Fibroblast of villous mesenchyme (primary cell): Measurements from ENCODE around the gene OR1K1. TPM values are rescaled to one million over a fixed set of nuclear protein-coding genes. Genes with fewer than 3 reads are reported as not detected.

Source experiments
- DNase-seq: peaks from one replicate; pipeline ENCODE4 v3.0.0-alpha.2; 2010; ENCODE audit warnings: low read depth
- H3K4me3 ChIP-seq: 2 replicates; pipeline ENCODE4 v1.5.1; 2011; ENCODE audit warnings: low read depth, mild to moderate bottlenecking, low read length
- total RNA-seq: library from RNA; depleted of rRNA; stranded (reverse); fragments of >200 nt; gene quantifications from 2 replicates; pipeline ENCODE4 v1.2.3, GENCODE V29; 2012
- TF ChIP-seq, protein P1 (sequence below): IDR thresholded peaks from 2 replicates; pipeline ENCODE4 v1.5.1; 2012; ENCODE audit warnings: low read depth, mild to moderate bottlenecking, low read length; ENCODE audit not compliant: insufficient read depth

Gene OR1K1
- total RNA-seq, 1 donor, result not detected

- no peak overlapping the region for H3K4me3 ChIP-seq
- TF ChIP-seq, protein P1, sequence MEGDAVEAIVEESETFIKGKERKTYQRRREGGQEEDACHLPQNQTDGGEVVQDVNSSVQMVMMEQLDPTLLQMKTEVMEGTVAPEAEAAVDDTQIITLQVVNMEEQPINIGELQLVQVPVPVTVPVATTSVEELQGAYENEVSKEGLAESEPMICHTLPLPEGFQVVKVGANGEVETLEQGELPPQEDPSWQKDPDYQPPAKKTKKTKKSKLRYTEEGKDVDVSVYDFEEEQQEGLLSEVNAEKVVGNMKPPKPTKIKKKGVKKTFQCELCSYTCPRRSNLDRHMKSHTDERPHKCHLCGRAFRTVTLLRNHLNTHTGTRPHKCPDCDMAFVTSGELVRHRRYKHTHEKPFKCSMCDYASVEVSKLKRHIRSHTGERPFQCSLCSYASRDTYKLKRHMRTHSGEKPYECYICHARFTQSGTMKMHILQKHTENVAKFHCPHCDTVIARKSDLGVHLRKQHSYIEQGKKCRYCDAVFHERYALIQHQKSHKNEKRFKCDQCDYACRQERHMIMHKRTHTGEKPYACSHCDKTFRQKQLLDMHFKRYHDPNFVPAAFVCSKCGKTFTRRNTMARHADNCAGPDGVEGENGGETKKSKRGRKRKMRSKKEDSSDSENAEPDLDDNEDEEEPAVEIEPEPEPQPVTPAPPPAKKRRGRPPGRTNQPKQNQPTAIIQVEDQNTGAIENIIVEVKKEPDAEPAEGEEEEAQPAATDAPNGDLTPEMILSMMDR, result peak; percentile 67
- peak; percentile 73 for DNase-seq
These were observed 10.5 kb downstream of the OR1K1 start for GRCh38 chr9:122810306-122810946.

DNA sequence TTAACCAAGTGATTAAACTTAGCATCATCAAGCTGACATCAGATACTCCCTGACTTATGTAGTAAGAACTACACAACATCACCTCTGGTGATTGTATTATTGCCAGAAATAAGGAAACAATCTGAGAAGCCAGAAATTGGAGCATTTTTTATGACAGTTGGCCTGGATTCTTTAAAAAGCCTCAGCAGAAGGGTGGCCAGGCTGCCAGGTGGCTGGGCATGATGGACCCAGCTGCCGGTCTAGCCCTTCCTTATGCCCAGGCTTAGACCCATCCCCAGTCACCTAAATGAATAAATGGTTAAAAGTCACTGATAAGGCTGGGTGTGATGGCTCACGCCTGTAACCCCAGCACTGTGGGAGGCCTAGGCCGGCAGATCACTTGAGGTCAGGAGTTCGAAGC is 12.8 kb downstream of the OR1K1 start:
- no peak overlapping the region for H3K4me3 ChIP-seq
- no peak for DNase-seq
- TF ChIP-seq, protein P1, result no peak

- TF ChIP-seq, protein P1, result no peak
- no peak overlapping the region for H3K4me3 ChIP-seq
- DNase-seq, result no peak
These were observed 14.6 kb downstream of the OR1K1 start for GRCh38 chr9:122814545-122814944.

GRCh38 chr9:122815544-122815943 is 15.6 kb downstream of the OR1K1 start:
- DNase-seq, result no peak
- TF ChIP-seq, protein P1, result no peak
- H3K4me3 ChIP-seq, result no peak overlapping the region

- H3K4me3 ChIP-seq, result no peak overlapping the region
- TF ChIP-seq, protein P1, result no peak
- no peak for DNase-seq
These were observed 16.4 kb downstream of the OR1K1 start for GRCh38 chr9:122816163-122816867.

DNA sequence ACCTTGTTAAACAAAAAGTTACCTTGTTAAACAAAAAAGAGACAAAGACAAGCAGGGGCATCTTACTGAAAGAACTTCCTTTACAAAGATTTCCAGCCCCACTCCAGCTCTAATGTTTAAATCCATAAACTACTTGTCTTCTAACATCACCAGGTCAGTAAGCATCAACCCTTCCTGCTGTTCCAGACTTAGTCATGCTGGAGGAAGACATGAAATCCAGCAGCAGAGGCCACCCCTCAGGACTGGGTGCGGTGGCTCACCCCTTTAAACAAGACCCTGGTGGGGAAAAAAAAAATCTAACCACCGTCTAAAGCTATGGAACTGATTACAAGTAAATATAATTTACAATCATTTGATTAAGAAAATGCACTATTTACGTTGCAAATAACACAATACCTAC is 19.4 kb downstream of the OR1K1 start:
- H3K4me3 ChIP-seq, result no peak overlapping the region
- DNase-seq, result peak; percentile 55
- TF ChIP-seq, protein P1, result no peak
